NCI-H2227 (cell line): ENCODE data around the gene CHURC1.

Source experiments
- DNase-seq: peaks from one replicate; lab custom pipeline; 2025; ENCODE audit not compliant: unreplicated experiment; lab: John Stamatoyannopoulos, UW

CHURC1 gene

GRCh38 chr14:64954491-64955240, 40.4 kb downstream of the CHURC1 start:
- no peak for DNase-seq

GRCh38 chr14:64955297-64955696, 41.0 kb downstream of the CHURC1 start:
- DNase-seq, result no peak

GRCh38 chr14:64956697-64957406, 42.6 kb downstream of the CHURC1 start:
- no peak for DNase-seq

- DNase-seq, result no peak
Observed at GRCh38 chr14:64958201-64958600, 43.9 kb downstream of the CHURC1 start.

GRCh38 chr14:64958743-64959142, 44.5 kb downstream of the CHURC1 start:
- no peak for DNase-seq

GRCh38 chr14:64960762-64961276, 46.6 kb downstream of the CHURC1 start:
- DNase-seq, result no peak

- no peak for DNase-seq
Observed at GRCh38 chr14:64963611-64964010, 49.4 kb downstream of the CHURC1 start.

- no peak for DNase-seq
Observed at GRCh38 chr14:64965356-64966000, 51.2 kb downstream of the CHURC1 start.

- DNase-seq, result no peak
Observed at GRCh38 chr14:64966976-64967375, 52.7 kb downstream of the CHURC1 start.

- DNase-seq, result no peak
Observed at GRCh38 chr14:64968167-64968566, 53.9 kb downstream of the CHURC1 start.

- no peak for DNase-seq
Observed at GRCh38 chr14:64968651-64969050, 54.4 kb downstream of the CHURC1 start.

GRCh38 chr14:64970041-64970440, 55.8 kb downstream of the CHURC1 start:
- no peak for DNase-seq

- no peak for DNase-seq
Observed at GRCh38 chr14:64970776-64971477, 56.7 kb downstream of the CHURC1 start.

GRCh38 chr14:64971491-64971942, 57.3 kb downstream of the CHURC1 start:
- no peak for DNase-seq

GRCh38 chr14:64971943-64972791, 57.9 kb downstream of the CHURC1 start, which contains the start of gene RAB15:
RAB15 (minus strand) TSS chr14:64972336; CDS start chr14:64972076, 260 bp downstream.
- peak; percentile 65 for DNase-seq

- no peak for DNase-seq
Observed at GRCh38 chr14:64973026-64973442, 58.8 kb downstream of the CHURC1 start.

GRCh38 chr14:64973826-64974225, 59.6 kb downstream of the CHURC1 start:
- DNase-seq, result no peak

GRCh38 chr14:64974563-64974962, 60.3 kb downstream of the CHURC1 start:
- DNase-seq, result no peak

GRCh38 chr14:64979336-64980074, 65.2 kb downstream of the CHURC1 start:
- no peak for DNase-seq
